ENCODE data around the gene FAM180A. TPM values are rescaled to one million over a fixed set of nuclear protein-coding genes. Genes with fewer than 3 reads are reported as not detected.

Gene FAM180A
- total RNA-seq, 1 experiment from 2014 or later = not detected

DNA sequence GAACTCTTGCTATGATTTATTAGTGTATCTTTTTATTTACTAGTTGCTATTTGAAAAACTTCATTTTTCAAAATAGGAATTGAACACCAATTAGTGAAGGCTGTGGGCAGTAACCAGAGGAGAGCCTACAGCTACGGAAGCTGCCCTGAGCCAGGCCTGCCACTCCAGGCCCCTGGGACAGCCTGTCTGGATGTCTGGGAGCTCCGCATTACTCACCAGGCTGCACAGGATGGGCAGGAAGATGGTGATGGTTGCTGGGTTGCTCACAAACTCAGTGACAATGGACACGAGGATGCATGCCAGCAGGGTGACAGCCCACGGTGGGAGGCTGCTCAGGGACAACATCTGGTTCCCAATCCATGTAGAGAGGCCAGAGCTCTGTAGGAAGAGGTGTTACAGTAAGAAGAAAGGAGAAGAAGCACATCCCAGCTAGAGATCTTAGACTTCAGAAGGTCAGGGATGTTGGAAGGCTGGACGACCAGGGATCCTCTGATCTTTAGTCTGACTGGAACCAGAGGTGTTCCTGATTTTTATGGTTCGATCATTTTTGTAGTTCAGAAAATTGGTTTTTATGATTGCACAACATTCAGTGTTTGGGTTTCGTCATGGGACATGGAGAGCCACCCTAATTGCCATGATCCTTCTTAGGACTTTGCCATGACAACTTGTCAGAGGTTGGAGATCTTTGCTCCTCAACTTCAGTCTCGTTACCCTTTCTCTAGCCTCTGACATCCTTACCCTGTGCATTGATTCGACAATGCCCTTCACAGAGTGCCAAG is 63.1 kb downstream of the FAM180A start:
- ATAC-seq = no peak
- Histone ChIP-seq H3K27ac (ENCODE audit: low read length) (no peak overlapping the region), H3K9me3 (ENCODE audit: control insufficient read depth, insufficient read depth, low read depth, low read length) (no peaks in the 10 kb centered on the region), H3K27me3 (ENCODE audit: control insufficient read depth, insufficient read depth, low read length) (no peaks in the 10 kb centered on the region), H3K36me3 (ENCODE audit: control insufficient read depth, insufficient read depth, low read length) (no peaks in the 10 kb centered on the region), H3K4me3 (ENCODE audit: low read depth in 2 of 2, low read length in 2 of 2) (no peak overlapping the region), H3K4me1 (ENCODE audit: control insufficient read depth, insufficient read depth, low read length) (no peaks in the 10 kb centered on the region)
- CTCF ChIA-PET = no interaction called here
- TF ChIP-seq SIN3A (IDR thresholded peaks at IDR 0.05; ENCODE audit: borderline replicate concordance, insufficient read depth, low read depth, low read length) (no peak), POLR2AphosphoS5 (IDR thresholded peaks at IDR 0.05; ENCODE audit: low read depth, low read length) (no peak), TCF7L2 (IDR thresholded peaks at IDR 0.05; ENCODE audit: low read depth, low read length) (no peak)
- TF ChIP-seq, protein P1, sequence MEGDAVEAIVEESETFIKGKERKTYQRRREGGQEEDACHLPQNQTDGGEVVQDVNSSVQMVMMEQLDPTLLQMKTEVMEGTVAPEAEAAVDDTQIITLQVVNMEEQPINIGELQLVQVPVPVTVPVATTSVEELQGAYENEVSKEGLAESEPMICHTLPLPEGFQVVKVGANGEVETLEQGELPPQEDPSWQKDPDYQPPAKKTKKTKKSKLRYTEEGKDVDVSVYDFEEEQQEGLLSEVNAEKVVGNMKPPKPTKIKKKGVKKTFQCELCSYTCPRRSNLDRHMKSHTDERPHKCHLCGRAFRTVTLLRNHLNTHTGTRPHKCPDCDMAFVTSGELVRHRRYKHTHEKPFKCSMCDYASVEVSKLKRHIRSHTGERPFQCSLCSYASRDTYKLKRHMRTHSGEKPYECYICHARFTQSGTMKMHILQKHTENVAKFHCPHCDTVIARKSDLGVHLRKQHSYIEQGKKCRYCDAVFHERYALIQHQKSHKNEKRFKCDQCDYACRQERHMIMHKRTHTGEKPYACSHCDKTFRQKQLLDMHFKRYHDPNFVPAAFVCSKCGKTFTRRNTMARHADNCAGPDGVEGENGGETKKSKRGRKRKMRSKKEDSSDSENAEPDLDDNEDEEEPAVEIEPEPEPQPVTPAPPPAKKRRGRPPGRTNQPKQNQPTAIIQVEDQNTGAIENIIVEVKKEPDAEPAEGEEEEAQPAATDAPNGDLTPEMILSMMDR (IDR thresholded peaks at IDR 0.05) = no peak
- TF ChIP-seq, protein P2, sequence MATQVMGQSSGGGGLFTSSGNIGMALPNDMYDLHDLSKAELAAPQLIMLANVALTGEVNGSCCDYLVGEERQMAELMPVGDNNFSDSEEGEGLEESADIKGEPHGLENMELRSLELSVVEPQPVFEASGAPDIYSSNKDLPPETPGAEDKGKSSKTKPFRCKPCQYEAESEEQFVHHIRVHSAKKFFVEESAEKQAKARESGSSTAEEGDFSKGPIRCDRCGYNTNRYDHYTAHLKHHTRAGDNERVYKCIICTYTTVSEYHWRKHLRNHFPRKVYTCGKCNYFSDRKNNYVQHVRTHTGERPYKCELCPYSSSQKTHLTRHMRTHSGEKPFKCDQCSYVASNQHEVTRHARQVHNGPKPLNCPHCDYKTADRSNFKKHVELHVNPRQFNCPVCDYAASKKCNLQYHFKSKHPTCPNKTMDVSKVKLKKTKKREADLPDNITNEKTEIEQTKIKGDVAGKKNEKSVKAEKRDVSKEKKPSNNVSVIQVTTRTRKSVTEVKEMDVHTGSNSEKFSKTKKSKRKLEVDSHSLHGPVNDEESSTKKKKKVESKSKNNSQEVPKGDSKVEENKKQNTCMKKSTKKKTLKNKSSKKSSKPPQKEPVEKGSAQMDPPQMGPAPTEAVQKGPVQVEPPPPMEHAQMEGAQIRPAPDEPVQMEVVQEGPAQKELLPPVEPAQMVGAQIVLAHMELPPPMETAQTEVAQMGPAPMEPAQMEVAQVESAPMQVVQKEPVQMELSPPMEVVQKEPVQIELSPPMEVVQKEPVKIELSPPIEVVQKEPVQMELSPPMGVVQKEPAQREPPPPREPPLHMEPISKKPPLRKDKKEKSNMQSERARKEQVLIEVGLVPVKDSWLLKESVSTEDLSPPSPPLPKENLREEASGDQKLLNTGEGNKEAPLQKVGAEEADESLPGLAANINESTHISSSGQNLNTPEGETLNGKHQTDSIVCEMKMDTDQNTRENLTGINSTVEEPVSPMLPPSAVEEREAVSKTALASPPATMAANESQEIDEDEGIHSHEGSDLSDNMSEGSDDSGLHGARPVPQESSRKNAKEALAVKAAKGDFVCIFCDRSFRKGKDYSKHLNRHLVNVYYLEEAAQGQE (IDR thresholded peaks at IDR 0.05; ENCODE audit: insufficient read depth in 1 of 2, low read depth in 2 of 2, low read length in 1 of 2) = no peak
- no TSS peak for BruUV-seq (replicated peaks)
- POLR2A ChIA-PET = no interaction called here
- no peak for DNase-seq (ENCODE audit: low read depth, low spot score)
- intact Hi-C loops (cut with micrococcal nuclease; ENCODE audit: unreplicated experiment) (no loop called here), in situ Hi-C loops (cut with HindIII; ENCODE audit: low pct_unique_long_range_greater_than_20kb, low sequenced_read_pairs) (no loop called here)

GRCh38 chr7:135684699-135685098 is 63.9 kb downstream of the FAM180A start:
- H3K4me1 ChIP-seq (ENCODE audit: control insufficient read depth, insufficient read depth, low read length) = no peaks in the 10 kb centered on the region
- H3K36me3 ChIP-seq (ENCODE audit: control insufficient read depth, insufficient read depth, low read length) = no peaks in the 10 kb centered on the region
- no peaks in the 10 kb centered on the region for H3K9me3 ChIP-seq (ENCODE audit: control insufficient read depth, insufficient read depth, low read depth, low read length)
- intact Hi-C loops (cut with micrococcal nuclease; ENCODE audit: unreplicated experiment) = no loop called here
- H3K27me3 ChIP-seq (ENCODE audit: control insufficient read depth, insufficient read depth, low read length) = no peaks in the 10 kb centered on the region
- no TSS peak for BruUV-seq (replicated peaks)
- DNase-seq (ENCODE audit: low read depth, low spot score) (no peak), ATAC-seq (no peak)
- CTCF ChIA-PET = no interaction called here
- no peak overlapping the region for H3K4me3 ChIP-seq (ENCODE audit: low read depth in 2 of 2, low read length in 2 of 2)
- no peak overlapping the region for H3K27ac ChIP-seq (ENCODE audit: low read length)
- POLR2A ChIA-PET = no interaction called here
- TF ChIP-seq SIN3A (IDR thresholded peaks at IDR 0.05; ENCODE audit: borderline replicate concordance, insufficient read depth, low read depth, low read length) (no peak), TCF7L2 (IDR thresholded peaks at IDR 0.05; ENCODE audit: low read depth, low read length) (no peak), POLR2AphosphoS5 (IDR thresholded peaks at IDR 0.05; ENCODE audit: low read depth, low read length) (no peak)
- TF ChIP-seq, protein P2 (IDR thresholded peaks at IDR 0.05; ENCODE audit: insufficient read depth in 1 of 2, low read depth in 2 of 2, low read length in 1 of 2) = no peak
- TF ChIP-seq, protein P1 (IDR thresholded peaks at IDR 0.05) = no peak
- in situ Hi-C loops (cut with HindIII; ENCODE audit: low pct_unique_long_range_greater_than_20kb, low sequenced_read_pairs) = no loop called here

All from Panc1 (cell line).